ENCODE data around the gene NDST1.
A peak's percentile ranks its signal among the peaks of the same experiment; 100 is the strongest.

The NDST1 gene

DNA sequence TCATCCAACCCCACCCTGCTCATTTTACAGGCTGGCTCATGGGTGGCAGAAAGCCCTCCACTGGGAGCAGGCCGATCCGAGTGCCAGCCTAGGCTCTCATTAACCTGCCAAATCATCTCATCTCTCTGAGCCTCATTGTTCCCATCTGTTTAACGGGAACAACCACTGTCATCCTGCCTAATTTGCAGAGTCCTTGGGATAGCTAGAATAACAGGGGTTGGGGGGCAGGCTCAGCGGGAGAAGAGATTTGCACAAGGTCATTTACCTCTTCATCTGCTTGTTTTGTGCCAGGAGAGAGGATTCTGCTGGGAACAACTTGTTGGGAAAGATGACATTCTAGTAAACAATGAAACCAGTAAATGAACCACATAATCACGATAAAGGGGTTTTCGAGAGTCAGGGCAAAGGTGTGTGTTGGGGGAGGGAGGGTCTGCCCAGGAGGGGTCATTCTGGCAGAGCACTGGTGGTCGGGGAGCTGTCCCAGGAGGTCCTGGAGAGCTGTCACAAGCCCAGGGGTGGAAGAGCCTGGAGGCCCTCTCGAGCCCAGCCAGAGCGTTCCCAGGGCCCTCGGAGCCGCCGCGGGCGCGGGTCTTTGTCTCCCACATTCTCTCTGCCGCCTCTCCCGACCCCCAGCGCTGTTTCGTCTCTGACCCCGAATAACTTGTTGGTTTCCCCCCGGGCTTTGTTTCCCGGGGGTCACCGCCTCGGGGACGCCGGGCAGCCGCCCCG, 22.8 kb upstream of the NDST1 start:
- peak; percentile 45 for DNase-seq (ENCODE audit: low spot score)
- in situ Hi-C loops (cut with MboI; ENCODE audit: low sequenced_read_pairs, unreplicated experiment) = no loop called here
- TF ChIP-seq, protein P1, sequence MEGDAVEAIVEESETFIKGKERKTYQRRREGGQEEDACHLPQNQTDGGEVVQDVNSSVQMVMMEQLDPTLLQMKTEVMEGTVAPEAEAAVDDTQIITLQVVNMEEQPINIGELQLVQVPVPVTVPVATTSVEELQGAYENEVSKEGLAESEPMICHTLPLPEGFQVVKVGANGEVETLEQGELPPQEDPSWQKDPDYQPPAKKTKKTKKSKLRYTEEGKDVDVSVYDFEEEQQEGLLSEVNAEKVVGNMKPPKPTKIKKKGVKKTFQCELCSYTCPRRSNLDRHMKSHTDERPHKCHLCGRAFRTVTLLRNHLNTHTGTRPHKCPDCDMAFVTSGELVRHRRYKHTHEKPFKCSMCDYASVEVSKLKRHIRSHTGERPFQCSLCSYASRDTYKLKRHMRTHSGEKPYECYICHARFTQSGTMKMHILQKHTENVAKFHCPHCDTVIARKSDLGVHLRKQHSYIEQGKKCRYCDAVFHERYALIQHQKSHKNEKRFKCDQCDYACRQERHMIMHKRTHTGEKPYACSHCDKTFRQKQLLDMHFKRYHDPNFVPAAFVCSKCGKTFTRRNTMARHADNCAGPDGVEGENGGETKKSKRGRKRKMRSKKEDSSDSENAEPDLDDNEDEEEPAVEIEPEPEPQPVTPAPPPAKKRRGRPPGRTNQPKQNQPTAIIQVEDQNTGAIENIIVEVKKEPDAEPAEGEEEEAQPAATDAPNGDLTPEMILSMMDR (IDR thresholded peaks at IDR 0.05; ENCODE audit: borderline replicate concordance, control extremely low read depth, extremely low read depth, insufficient read depth, missing control alignments) = no peak

DNA sequence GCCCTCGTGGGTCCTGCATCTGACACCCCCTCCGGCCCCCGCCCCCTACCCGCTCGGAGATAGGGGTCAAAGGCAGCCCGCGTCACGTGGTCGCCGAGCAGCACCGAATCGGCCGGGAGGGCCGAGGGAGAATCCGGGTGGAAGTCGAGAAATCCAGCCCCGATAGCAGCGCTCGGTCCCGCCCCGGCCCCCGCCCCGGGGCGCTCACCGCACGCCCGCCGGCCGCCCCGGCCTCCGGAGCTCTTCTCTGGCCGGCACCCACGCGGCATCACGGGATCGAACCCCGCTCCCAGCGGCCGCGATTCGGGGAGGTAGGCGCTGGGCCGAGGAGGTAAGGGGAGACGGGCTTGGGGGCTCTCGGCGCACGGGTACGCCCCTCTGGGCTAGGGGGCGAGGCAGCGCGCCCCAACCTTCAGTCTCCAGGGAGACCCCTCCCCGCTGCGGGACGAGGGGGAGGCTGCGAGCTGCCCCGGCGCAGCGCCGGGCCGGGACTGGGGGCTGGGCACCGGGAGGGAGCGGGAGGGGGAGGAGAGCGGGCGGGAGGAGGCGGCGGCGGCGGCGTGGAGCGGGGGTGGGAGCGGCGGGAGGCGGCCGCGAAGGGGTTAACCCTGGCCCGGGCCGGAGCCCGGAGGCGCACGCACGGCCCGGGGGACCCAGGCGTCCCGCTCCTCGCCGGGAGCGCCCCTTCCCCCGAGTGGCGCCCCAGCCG, 22.1 kb upstream of the NDST1 start:
- TF ChIP-seq, protein P1 (IDR thresholded peaks at IDR 0.05; ENCODE audit: borderline replicate concordance, control extremely low read depth, extremely low read depth, insufficient read depth, missing control alignments) = no peak
- DNase-seq (ENCODE audit: low spot score) = peak; percentile 72
- in situ Hi-C loops (cut with MboI; ENCODE audit: low sequenced_read_pairs, unreplicated experiment) = no loop called here

DNA sequence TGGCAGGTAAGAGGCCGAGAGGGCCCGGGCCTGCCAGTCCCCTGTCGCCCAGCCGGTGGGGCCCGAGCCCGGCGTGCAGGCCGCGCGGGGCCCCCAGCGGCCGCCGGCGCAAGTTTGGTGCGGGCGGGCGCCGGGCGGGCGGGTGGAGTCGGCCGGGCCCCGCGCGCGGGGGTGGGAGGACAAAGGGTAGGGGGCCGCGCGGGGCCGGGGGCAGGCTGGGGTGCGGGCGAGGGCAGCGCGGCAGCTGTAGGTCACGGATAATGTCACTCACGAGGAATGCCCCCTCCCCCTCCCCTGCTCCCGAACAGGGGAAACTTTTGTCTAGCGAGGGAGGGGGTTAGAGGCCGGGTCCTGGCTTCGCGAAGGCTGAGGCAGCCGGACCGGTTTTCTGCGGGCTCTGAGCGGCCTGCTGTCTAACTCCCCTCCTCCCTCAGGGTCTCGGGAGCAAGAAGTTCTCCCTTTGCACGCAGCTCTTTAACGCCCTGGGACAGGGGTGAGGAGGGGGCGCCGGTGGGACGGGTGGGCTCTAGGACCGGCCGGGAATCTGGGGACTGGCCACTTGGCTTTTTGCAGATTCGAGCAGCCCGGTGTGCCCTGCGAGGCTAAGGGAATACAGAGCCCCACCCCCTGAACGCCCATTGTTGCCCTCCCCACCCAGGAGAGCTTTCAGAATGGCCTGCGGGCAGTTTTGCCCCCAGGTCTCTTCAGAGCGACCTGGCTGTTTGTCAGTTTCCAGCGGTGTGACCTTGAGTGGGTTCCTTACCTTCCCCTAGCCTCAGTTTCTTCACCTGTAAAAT, 21.3 kb upstream of the NDST1 start:
- TF ChIP-seq, protein P1 (IDR thresholded peaks at IDR 0.05; ENCODE audit: borderline replicate concordance, control extremely low read depth, extremely low read depth, insufficient read depth, missing control alignments) = no peak
- DNase-seq (ENCODE audit: low spot score) = peak; percentile 64
- in situ Hi-C loops (cut with MboI; ENCODE audit: low sequenced_read_pairs, unreplicated experiment) = no loop called here

DNA sequence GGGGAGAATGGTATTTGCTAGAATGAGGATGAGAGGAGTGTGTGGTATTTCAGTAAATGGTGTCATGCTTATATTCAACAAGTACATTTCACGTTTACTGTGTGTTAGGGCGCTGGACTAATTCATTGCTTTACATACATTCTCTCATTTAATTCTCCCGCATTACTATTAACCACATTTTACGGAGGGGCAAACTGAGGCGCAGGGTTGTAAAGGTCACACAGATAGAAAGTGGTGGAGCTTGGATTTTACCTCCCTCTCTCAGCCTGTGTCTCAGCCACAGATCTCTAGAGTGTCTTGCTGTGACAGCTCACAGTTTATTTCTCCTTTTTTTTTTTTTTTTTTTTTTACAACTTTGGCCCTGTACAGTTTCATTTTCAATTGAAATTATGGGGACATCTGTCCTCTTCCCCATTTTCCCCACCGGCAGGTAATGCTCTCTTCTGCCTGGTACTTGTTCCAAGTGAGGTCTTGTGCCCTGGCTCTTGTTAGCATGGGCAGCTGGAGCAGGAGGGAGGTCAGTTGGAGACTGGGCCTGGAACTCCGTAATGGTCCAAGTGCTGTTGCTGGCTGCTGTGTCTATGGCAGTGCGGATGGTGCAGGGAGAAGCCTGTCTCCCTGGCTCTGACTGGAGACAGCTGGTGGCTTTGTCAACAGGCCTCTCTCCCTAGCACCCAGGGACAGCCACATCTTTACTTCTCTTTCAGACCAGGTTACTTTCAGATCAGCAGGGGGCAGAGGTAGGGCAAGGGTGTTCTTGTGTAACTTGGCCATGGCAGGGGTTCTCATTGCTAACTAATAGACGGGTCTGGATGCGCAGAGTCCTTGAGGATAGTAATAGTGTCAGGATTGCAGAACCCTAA, 20.5 kb upstream of the NDST1 start:
- in situ Hi-C loops (cut with MboI; ENCODE audit: low sequenced_read_pairs, unreplicated experiment) = no loop called here
- no peak for DNase-seq (ENCODE audit: low spot score)
- TF ChIP-seq, protein P1 (IDR thresholded peaks at IDR 0.05; ENCODE audit: borderline replicate concordance, control extremely low read depth, extremely low read depth, insufficient read depth, missing control alignments) = peak; percentile 27

- no peak for DNase-seq (ENCODE audit: low spot score)
- TF ChIP-seq, protein P1 (IDR thresholded peaks at IDR 0.05; ENCODE audit: borderline replicate concordance, control extremely low read depth, extremely low read depth, insufficient read depth, missing control alignments) = no peak
- in situ Hi-C loops (cut with MboI; ENCODE audit: low sequenced_read_pairs, unreplicated experiment) = no loop called here
Measured at GRCh38 chr5:150488519-150489359, 19.2 kb upstream of the NDST1 start.

Measured in GM13976 (cell line).